HCT116 (cell line): ENCODE results near the gene TMC1. TPM values are rescaled to one million over a fixed set of nuclear protein-coding genes. Genes with fewer than 3 reads are reported as not detected.
A peak's percentile ranks its signal among the peaks of the same experiment; 100 is the strongest.

ENCODE experiments used
- ATAC-seq: fragments of 200-7000 bp; cut with Tn5 transposase; 2 replicates; pipeline ENCODE4 v1.9.1; 2020; ENCODE audit warnings: mild to moderate bottlenecking, moderate library complexity
- BruUV-seq: library from RNA; stranded (reverse); fragments of 400-500 nt; replicated peaks from 2 replicates; lab custom pipeline; 2021; lab: Mats Ljungman, UMichigan
- CTCF ChIA-PET: fragments of 300-600 bp; sonication (Branson Sonifier 250); formaldehyde crosslinking; loops from one replicate; lab custom pipeline; 2021; ENCODE audit warnings: antibody characterized with exemption; lab: Charles Lee
- POLR2A ChIA-PET: fragments of 300-600, 350-600 bp; sonication (Branson Sonifier 250); formaldehyde crosslinking; loops from one replicate; lab custom pipeline; 2021; ENCODE audit warnings: antibody characterized with exemption; lab: Charles Lee
- RAD21 ChIA-PET, 2 experiments: fragments of 300-600 bp; sonication (Branson Sonifier 250); formaldehyde crosslinking; loops; one replicate each; lab custom pipeline; 2023; ENCODE audit warnings: low total read pairs in 2 of 2; ENCODE audit not compliant: uncharacterized antibody in 2 of 2, unreplicated experiment in 2 of 2, low non-redundant PET in 1 of 2; lab: Charles Lee
- DNase-seq: peaks from one replicate; pipeline ENCODE4 v3.0.0-alpha.2; 2010; ENCODE audit warnings: low read depth, low spot score
- H2AFZ ChIP-seq: fragments of 200-600 bp; shearing (Covaris generic), sonication (generic); 2 replicates; pipeline ENCODE4 v1.6.1; 2017; ENCODE audit warnings: low read depth, mixed run types, mixed read lengths, antibody characterized with exemption, low read length; ENCODE audit not compliant: poor library complexity, severe bottlenecking
- H3K27ac ChIP-seq: 2 replicates; pipeline ENCODE4 v1.5.1; 2012; ENCODE audit warnings: low read depth, low read length
- H3K27me3 ChIP-seq: fragments of 200-600 bp; sonication (generic); 2 replicates; pipeline ENCODE4 v1.6.1; 2016; ENCODE audit warnings: mixed run types, low read length, mixed read lengths; ENCODE audit not compliant: insufficient read depth
- H3K36me3 ChIP-seq, 2 experiments: fragments of 200-500 bp in 1 of 2; fragments of 200-600 bp in 1 of 2; sonication (Bioruptor generic) in 1 of 2; sonication (generic) in 1 of 2; 2 replicates each; pipeline versions ENCODE4 v1.5.1 to v1.6.1; 2014 to 2016; ENCODE audit warnings: low read length in 2 of 2, inconsistent platforms in 1 of 2, mixed read lengths in 1 of 2, mixed run types in 1 of 2; ENCODE audit not compliant: insufficient read depth in 2 of 2, control insufficient read depth in 1 of 2
- H3K4me1 ChIP-seq, 2 experiments: fragments of 200-600 bp in 1 of 2; sonication (generic) in 1 of 2; 2 replicates each; pipeline versions ENCODE4 v1.5.1 to v1.6.1; 2012 to 2017; ENCODE audit warnings: low read length in 2 of 2, inconsistent platforms in 1 of 2, mild to moderate bottlenecking in 1 of 2, mixed read lengths in 1 of 2, mixed run types in 1 of 2, moderate library complexity in 1 of 2; ENCODE audit not compliant: insufficient read depth in 2 of 2, control insufficient read depth in 1 of 2
- H3K4me2 ChIP-seq: fragments of 200-600 bp; sonication (generic); 2 replicates; pipeline ENCODE4 v1.6.1; 2017; ENCODE audit warnings: mixed run types, low read length, mixed read lengths
- H3K4me3 ChIP-seq, 2 experiments: fragments of 200-600 bp in 1 of 2; sonication (generic) in 1 of 2; replicated peaks in 1 of 2; 2 replicates each; pipeline ENCODE4 v1.5.1; 2011 to 2016; ENCODE audit warnings: low read length in 2 of 2, control low read depth in 1 of 2, low read depth in 1 of 2, mild to moderate bottlenecking in 1 of 2, mixed read lengths in 1 of 2, mixed run types in 1 of 2
- H3K79me2 ChIP-seq: fragments of 200-600 bp; sonication (generic); 2 replicates; pipeline ENCODE4 v1.6.1; 2017; ENCODE audit warnings: mild to moderate bottlenecking, mixed run types, low read length, moderate library complexity, mixed read lengths; ENCODE audit not compliant: insufficient read depth
- H3K9ac ChIP-seq: fragments of 200-600 bp; sonication (generic); 2 replicates; pipeline ENCODE4 v1.6.1; 2016; ENCODE audit warnings: low read length, mixed read lengths
- H3K9me2 ChIP-seq: fragments of 200-600 bp; sonication (generic), shearing (Covaris generic); 2 replicates; pipeline ENCODE4 v1.6.1; 2017; ENCODE audit warnings: mixed run types, mild to moderate bottlenecking, moderate library complexity; ENCODE audit not compliant: insufficient read depth
- H3K9me3 ChIP-seq, 2 experiments: fragments of 200-500 bp in 1 of 2; fragments of 200-600 bp in 1 of 2; sonication (Bioruptor generic) in 1 of 2; sonication (generic) in 1 of 2; 2 replicates each; pipeline ENCODE4 v1.6.1; 2014 to 2017; ENCODE audit warnings: low read length in 2 of 2, mixed read lengths in 2 of 2, inconsistent platforms in 1 of 2, low read depth in 1 of 2, mild to moderate bottlenecking in 1 of 2, mixed run types in 1 of 2, moderate library complexity in 1 of 2; ENCODE audit not compliant: control insufficient read depth in 1 of 2, insufficient read depth in 1 of 2
- H4K20me1 ChIP-seq: fragments of 200-600 bp; sonication (generic), shearing (Covaris generic); 2 replicates; pipeline ENCODE4 v1.6.1; 2017; ENCODE audit warnings: mixed run types, mild to moderate bottlenecking, moderate library complexity; ENCODE audit not compliant: insufficient read depth
- CTCF ChIP-seq, 3 experiments: fragments of 200-600 bp in 1 of 3; sonication (generic) in 1 of 3; IDR thresholded peaks in 2 of 3; conservative IDR thresholded peaks in 1 of 3; 2 replicates each; pipeline ENCODE4 v1.5.1; 2012 to 2017; ENCODE audit warnings: low read depth in 2 of 3, low read length in 2 of 3, antibody characterized with exemption in 1 of 3, borderline replicate concordance in 1 of 3, control low read depth in 1 of 3, mild to moderate bottlenecking in 1 of 3, mixed read lengths in 1 of 3, mixed run types in 1 of 3, moderate library complexity in 1 of 3; ENCODE audit not compliant: insufficient read depth in 1 of 3
- FOSL1 ChIP-seq: IDR thresholded peaks from 2 replicates; pipeline ENCODE4 v1.6.1; 2012; ENCODE audit warnings: low read depth
- POLR2A ChIP-seq: IDR thresholded peaks from 2 replicates; pipeline ENCODE4 v1.7.0; 2011; ENCODE audit warnings: borderline replicate concordance; ENCODE audit not compliant: insufficient read depth, insufficient read length; ENCODE audit errors: extremely low read depth
- REST ChIP-seq: IDR thresholded peaks from 2 replicates; pipeline ENCODE4 v1.6.1; 2012; ENCODE audit warnings: low read depth
- intact Hi-C: fragments of 100-400 bp; cut with micrococcal nuclease; formaldehyde crosslinking; loops from 2 replicates; pipeline ENCODE4 v1.10.0; 2022
- total RNA-seq: library from RNA; stranded (reverse); gene quantifications from one replicate; pipeline ENCODE4 v1.2.1, GENCODE V29; 2021; ENCODE audit not compliant: unreplicated experiment

The TMC1 gene
- total RNA-seq, 1 experiment from 2014 or later: 0.57 TPM

GRCh38 chr9:72615931-72616330, 94.5 kb downstream of the TMC1 start:
- Histone ChIP-seq H3K9ac (no peak overlapping the region), H3K4me2 (no peak overlapping the region), H2AFZ (no peak overlapping the region), H3K79me2 (no peaks in the 10 kb centered on the region), H3K4me1 (peaks cover 0 to 9% of the 10 kb centered on the region in 2 experiments; a peak in 2 of 4 replicates), H3K9me2 (no peaks in the 10 kb centered on the region), H3K27me3 (no peaks in the 10 kb centered on the region), H3K36me3 (no peaks in the 10 kb centered on the region), H3K4me3 (no peak overlapping the region)
- POLR2A ChIA-PET: interaction anchor here (0.5 kb wide), 1 partner anchor 248 kb away, joined by 3 read pairs; no protein-coding TSS in a partner anchor
- no peak for ATAC-seq
- no TSS peak for BruUV-seq
- intact Hi-C loops: no loop called here
- RAD21 ChIA-PET: no interaction called here
- TF ChIP-seq REST (no peak), FOSL1 (peak; percentile 39; the same call in 1 of the 2 replicates)
- TF ChIP-seq, all 23 proteins: peak for 1
- no peaks in the 10 kb centered on the region for H4K20me1 ChIP-seq
- DNase-seq: no peak
- H3K27ac ChIP-seq: no peak overlapping the region
- H3K9me3 ChIP-seq: no peaks in the 10 kb centered on the region
- CTCF ChIA-PET: no interaction called here

- RAD21 ChIA-PET: no interaction called here
- no TSS peak for BruUV-seq
- POLR2A ChIA-PET: no interaction called here
- Histone ChIP-seq H3K4me2 (no peak overlapping the region), H3K9ac (no peak overlapping the region), H3K9me3 (no peaks in the 10 kb centered on the region), H3K27me3 (no peaks in the 10 kb centered on the region), H3K27ac (no peak overlapping the region), H2AFZ (no peak overlapping the region), H3K36me3 (no peaks in the 10 kb centered on the region), H4K20me1 (no peaks in the 10 kb centered on the region), H3K4me3 (no peak overlapping the region), H3K79me2 (no peaks in the 10 kb centered on the region), H3K4me1 (peaks cover 0 to 9% of the 10 kb centered on the region in 2 experiments; a peak in 2 of 4 replicates), H3K9me2 (no peaks in the 10 kb centered on the region)
- ATAC-seq: no peak
- TF ChIP-seq CTCF (IDR thresholded peaks at IDR 0.05 in 2 of 3, conservative IDR thresholded peaks at IDR 0.05 in 1 of 3; ENCODE audit: borderline replicate concordance in 1 of 3, insufficient read depth in 1 of 3, low read depth in 2 of 3, low read length in 2 of 3) (0 out of 6 replicates have a peak, but pooled peaks of 1 of the 3 experiments have one; percentile 12), POLR2A (no peak)
- no peak for DNase-seq
- CTCF ChIA-PET: no interaction called here
- intact Hi-C loops: no loop called here
These were observed 97.4 kb downstream of the TMC1 start for GRCh38 chr9:72618811-72619210.
